OCI-LY3 (cell line): ENCODE data around the gene SLC36A2.

Source experiments
- H2AFZ ChIP-seq: fragments of 200-600, 300-600 bp; shearing (Covaris generic); 2 replicates; pipeline ENCODE4 v1.6.0; 2014; ENCODE audit warnings: antibody characterized with exemption, low read depth, low read length
- H3K27ac ChIP-seq: fragments of 200-600, 300-600 bp; sonication (generic); 2 replicates; pipeline ENCODE4 v1.5.1; 2014; ENCODE audit warnings: mild to moderate bottlenecking, low read length, moderate library complexity, mixed read lengths
- H3K27me3 ChIP-seq: fragments of 200-600, 300-600 bp; sonication (generic); 2 replicates; pipeline ENCODE4 v1.6.1; 2014; ENCODE audit warnings: low read depth, low read length, mixed read lengths
- H3K36me3 ChIP-seq: fragments of 200-600, 300-600 bp; sonication (generic); replicated peaks from 2 replicates; pipeline ENCODE3; 2014; ENCODE audit warnings: low read depth, low read length, mixed read lengths
- H3K4me1 ChIP-seq: fragments of 300-600, 200-600 bp; sonication (generic); 2 replicates; pipeline ENCODE4 v1.6.1; 2014; ENCODE audit warnings: low read length, mixed read lengths
- H3K4me2 ChIP-seq: fragments of 200-600, 300-600 bp; sonication (generic); 2 replicates; pipeline ENCODE4 v1.6.1; 2014; ENCODE audit warnings: low read length, mixed read lengths
- H3K4me3 ChIP-seq: fragments of 300-600, 200-600 bp; sonication (generic); 2 replicates; pipeline ENCODE4 v1.5.1; 2014; ENCODE audit warnings: antibody characterized with exemption, mild to moderate bottlenecking, low read length, moderate library complexity
- H3K79me2 ChIP-seq: fragments of 300-600, 200-600 bp; shearing (Covaris generic); 2 replicates; pipeline ENCODE4 v1.6.1; 2014; ENCODE audit warnings: mild to moderate bottlenecking, low read length, mixed read lengths
- H3K9ac ChIP-seq: fragments of 300-600, 200-600 bp; shearing (Covaris generic); 2 replicates; pipeline ENCODE4 v1.6.0; 2014; ENCODE audit warnings: mild to moderate bottlenecking, low read length, moderate library complexity
- H3K9me3 ChIP-seq: fragments of 200-600, 300-600 bp; shearing (Covaris generic); 2 replicates; pipeline ENCODE4 v1.6.1; 2014; ENCODE audit warnings: low read length, mixed read lengths; ENCODE audit not compliant: insufficient read depth
- H4K20me1 ChIP-seq: fragments of 200-600, 300-600 bp; sonication (generic); 2 replicates; pipeline ENCODE4 v1.6.1; 2016; ENCODE audit warnings: low read length, mixed read lengths; ENCODE audit not compliant: insufficient read depth
- EZH2phosphoT487 ChIP-seq: fragments of 200-600 bp; shearing (Covaris generic); IDR thresholded peaks from 2 replicates; pipeline ENCODE4 v1.6.1; 2018; ENCODE audit warnings: antibody characterized with exemption, mixed run types, low read depth
- TF ChIP-seq, protein P1 (sequence below): fragments of 200-600, 300-600 bp; sonication (generic); IDR thresholded peaks from 2 replicates; pipeline ENCODE4 v1.5.1; 2014; ENCODE audit warnings: antibody characterized with exemption, low read length, low read depth

Gene SLC36A2

GRCh38 chr5:151286246-151286645 is 61.1 kb downstream of the SLC36A2 start:
- Histone ChIP-seq H3K36me3 (no peaks in the 10 kb centered on the region), H2AFZ (no peak overlapping the region), H4K20me1 (no peaks in the 10 kb centered on the region), H3K79me2 (no peaks in the 10 kb centered on the region), H3K9ac (no peak overlapping the region), H3K4me1 (no peaks in the 10 kb centered on the region), H3K4me2 (no peak overlapping the region), H3K27me3 (no peaks in the 10 kb centered on the region), H3K9me3 (no peaks in the 10 kb centered on the region), H3K4me3 (no peak overlapping the region), H3K27ac (no peak overlapping the region)
- TF ChIP-seq, protein P1, sequence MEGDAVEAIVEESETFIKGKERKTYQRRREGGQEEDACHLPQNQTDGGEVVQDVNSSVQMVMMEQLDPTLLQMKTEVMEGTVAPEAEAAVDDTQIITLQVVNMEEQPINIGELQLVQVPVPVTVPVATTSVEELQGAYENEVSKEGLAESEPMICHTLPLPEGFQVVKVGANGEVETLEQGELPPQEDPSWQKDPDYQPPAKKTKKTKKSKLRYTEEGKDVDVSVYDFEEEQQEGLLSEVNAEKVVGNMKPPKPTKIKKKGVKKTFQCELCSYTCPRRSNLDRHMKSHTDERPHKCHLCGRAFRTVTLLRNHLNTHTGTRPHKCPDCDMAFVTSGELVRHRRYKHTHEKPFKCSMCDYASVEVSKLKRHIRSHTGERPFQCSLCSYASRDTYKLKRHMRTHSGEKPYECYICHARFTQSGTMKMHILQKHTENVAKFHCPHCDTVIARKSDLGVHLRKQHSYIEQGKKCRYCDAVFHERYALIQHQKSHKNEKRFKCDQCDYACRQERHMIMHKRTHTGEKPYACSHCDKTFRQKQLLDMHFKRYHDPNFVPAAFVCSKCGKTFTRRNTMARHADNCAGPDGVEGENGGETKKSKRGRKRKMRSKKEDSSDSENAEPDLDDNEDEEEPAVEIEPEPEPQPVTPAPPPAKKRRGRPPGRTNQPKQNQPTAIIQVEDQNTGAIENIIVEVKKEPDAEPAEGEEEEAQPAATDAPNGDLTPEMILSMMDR: no peak
- TF ChIP-seq EZH2phosphoT487: no peak

DNA sequence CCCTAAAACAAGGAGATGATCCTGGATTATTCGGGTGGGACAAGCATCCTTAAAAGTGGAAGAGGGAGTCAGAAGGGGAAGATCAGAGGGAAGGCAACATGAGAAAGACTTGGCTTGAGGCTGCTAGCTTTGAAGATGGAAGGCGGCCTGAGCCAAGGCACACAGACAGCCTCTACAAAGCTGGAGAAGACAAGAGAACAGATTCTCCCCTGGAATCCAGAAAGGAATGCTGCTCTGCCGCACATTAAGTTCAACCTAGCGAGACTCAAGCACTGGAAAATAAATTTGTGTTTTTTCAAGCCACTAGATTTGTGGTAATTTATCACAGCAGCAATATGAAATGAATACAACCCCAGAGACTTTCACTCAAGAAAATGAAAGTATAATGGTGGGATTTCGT is 61.7 kb downstream of the SLC36A2 start:
- Histone ChIP-seq H3K4me2 (no peak overlapping the region), H3K9me3 (no peaks in the 10 kb centered on the region), H3K9ac (no peak overlapping the region), H3K36me3 (no peaks in the 10 kb centered on the region), H3K27ac (no peak overlapping the region), H3K79me2 (no peaks in the 10 kb centered on the region), H4K20me1 (no peaks in the 10 kb centered on the region), H2AFZ (no peak overlapping the region), H3K27me3 (no peaks in the 10 kb centered on the region), H3K4me3 (no peak overlapping the region), H3K4me1 (no peaks in the 10 kb centered on the region)
- TF ChIP-seq EZH2phosphoT487: no peak
- TF ChIP-seq, protein P1: no peak

DNA sequence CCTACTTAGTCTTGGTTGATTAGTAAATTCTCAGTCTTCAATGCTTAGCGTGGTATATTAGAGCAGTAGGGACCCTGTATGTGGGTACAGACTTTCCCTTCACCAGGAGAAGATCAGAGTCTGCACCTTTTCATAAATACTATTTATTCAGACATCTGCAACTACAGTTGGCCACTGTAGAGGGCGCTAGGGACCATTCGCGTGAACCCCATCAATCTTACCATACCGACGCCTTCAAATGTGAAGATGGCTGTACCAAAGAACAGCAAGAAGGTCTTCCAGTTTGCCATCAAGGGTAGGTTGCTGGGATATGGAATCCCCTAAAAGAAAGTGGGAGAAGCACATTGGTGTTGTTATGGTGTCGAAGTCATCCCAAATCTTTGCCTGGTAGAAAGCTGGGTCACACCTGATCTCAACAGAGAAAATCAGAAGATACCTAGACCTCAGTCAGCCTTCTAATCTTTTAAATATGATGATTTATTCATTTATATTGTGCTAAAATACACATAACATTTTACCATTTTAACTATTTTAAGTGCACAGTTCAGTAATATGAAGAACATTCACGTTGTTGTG is 62.9 kb downstream of the SLC36A2 start:
- Histone ChIP-seq H3K27ac (no peak overlapping the region), H2AFZ (no peak overlapping the region), H3K4me3 (no peak overlapping the region), H3K79me2 (no peaks in the 10 kb centered on the region), H3K36me3 (no peaks in the 10 kb centered on the region), H3K9ac (no peak overlapping the region), H3K4me1 (no peaks in the 10 kb centered on the region), H3K4me2 (no peak overlapping the region), H3K9me3 (no peaks in the 10 kb centered on the region), H3K27me3 (no peaks in the 10 kb centered on the region), H4K20me1 (no peaks in the 10 kb centered on the region)
- TF ChIP-seq, protein P1: peak; percentile 45
- no peak for TF ChIP-seq EZH2phosphoT487

DNA sequence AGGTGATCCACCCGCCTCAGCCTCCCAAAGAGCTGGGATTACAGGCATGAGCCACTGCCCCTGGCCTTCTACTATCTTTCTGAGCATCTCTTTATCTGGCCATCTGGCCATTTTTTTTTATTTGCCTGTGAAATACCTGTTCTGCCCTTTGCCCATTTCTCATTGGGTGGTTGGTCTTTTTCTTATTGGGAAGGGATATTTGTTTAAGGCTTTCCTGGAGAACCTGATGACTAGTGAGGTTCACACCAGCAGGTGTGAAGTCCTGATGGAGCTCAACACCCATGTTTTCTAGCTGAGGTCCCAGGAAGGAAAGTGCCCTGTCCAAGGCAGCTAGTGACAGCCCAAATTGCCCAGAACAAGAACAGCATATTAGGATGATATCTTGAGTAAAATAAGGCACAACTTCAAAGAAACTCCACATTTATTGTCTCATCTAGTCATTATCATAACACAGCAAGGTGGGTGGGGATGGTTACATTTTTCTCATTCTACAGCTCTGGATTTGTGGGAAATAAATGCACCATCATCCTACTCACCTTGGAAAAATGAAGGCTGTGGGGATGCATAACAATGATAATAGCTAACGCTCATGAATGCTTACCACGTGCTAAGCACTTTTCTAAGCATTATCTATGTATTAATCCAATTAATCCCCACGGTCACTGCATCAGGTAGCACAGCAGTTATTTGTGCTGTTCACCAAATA is 64.1 kb downstream of the SLC36A2 start:
- Histone ChIP-seq H2AFZ (no peak overlapping the region), H3K27me3 (no peaks in the 10 kb centered on the region), H3K4me3 (no peak overlapping the region), H3K27ac (no peak overlapping the region), H3K4me2 (no peak overlapping the region), H4K20me1 (no peaks in the 10 kb centered on the region), H3K79me2 (no peaks in the 10 kb centered on the region), H3K9me3 (no peaks in the 10 kb centered on the region), H3K36me3 (no peaks in the 10 kb centered on the region), H3K9ac (no peak overlapping the region), H3K4me1 (no peaks in the 10 kb centered on the region)
- no peak for TF ChIP-seq EZH2phosphoT487
